Stomach (tissue), 9 donors: Measurements from ENCODE around the gene NOTCH3. TPM values are rescaled to one million over a fixed set of nuclear protein-coding genes. Genes with fewer than 3 reads are reported as not detected.

Experiments
- DNase-seq, 2 donors: peaks; one replicate each; pipeline versions ENCODE4 v3.0.0 to v3.0.0-alpha.2; 2013 to 2019
- H3K27ac ChIP-seq, 5 donors: fragments of 200-600 bp in 4 of 5; sonication (generic) in 4 of 5; one replicate each; pipeline ENCODE4 v1.5.1; 2013 to 2019; ENCODE audit warnings: mild to moderate bottlenecking in 1 of 5, moderate library complexity in 1 of 5
- H3K27me3 ChIP-seq, 3 donors: fragments of 200-600 bp; sonication (generic); one replicate each; pipeline ENCODE4 v1.5.1; 2017 to 2019; ENCODE audit warnings: mixed run types in 1 of 3
- H3K36me3 ChIP-seq, 4 donors: fragments of 200-600 bp; sonication (generic); 1 replicate in 3 of 4; 2 replicates in 1 of 4; pipeline ENCODE4 v1.5.1; 2016 to 2019
- H3K4me1 ChIP-seq, 4 donors: fragments of 200-600 bp; sonication (generic); one replicate each; pipeline ENCODE4 v1.5.1; 2016 to 2019
- H3K4me3 ChIP-seq, 4 donors: fragments of 200-600 bp; sonication (generic) in 3 of 4; one replicate each; pipeline ENCODE4 v1.5.1; 2016 to 2019; ENCODE audit warnings: mild to moderate bottlenecking in 1 of 4
- H3K9me3 ChIP-seq, 4 donors: fragments of 200-600 bp; sonication (generic); one replicate each; pipeline ENCODE4 v1.5.1; 2016 to 2019
- CTCF ChIP-seq, 7 experiments: fragments of 450-650 bp in 4 of 7; fragments of 200-600 bp in 3 of 7; sonication (generic) in 3 of 7; IDR thresholded peaks; one replicate each; pipeline ENCODE4 v1.5.1; 2016 to 2019; ENCODE audit warnings: antibody characterized with exemption in 7 of 7, control low read depth in 2 of 7, mild to moderate bottlenecking in 1 of 7
- EP300 ChIP-seq: sonication (generic); formaldehyde crosslinking; IDR thresholded peaks from one replicate; pipeline ENCODE4 v1.6.1; 2017; ENCODE audit warnings: antibody characterized with exemption
- POLR2A ChIP-seq, 4 donors: fragments of 450-650 bp; IDR thresholded peaks; one replicate each; pipeline ENCODE4 v1.6.1; 2016; ENCODE audit warnings: antibody characterized with exemption in 4 of 4, control low read depth in 2 of 4, mild to moderate bottlenecking in 1 of 4, moderate library complexity in 1 of 4
- POLR2AphosphoS5 ChIP-seq, 3 donors: sonication (generic); formaldehyde crosslinking; IDR thresholded peaks; one replicate each; pipeline ENCODE4 v1.6.1; 2016; ENCODE audit warnings: antibody characterized with exemption in 3 of 3
- WGBS, 5 donors: extraction: QIAGEN DNeasy Blood & Tissue Kit in 3 of 5; methylation state at CpG; one replicate each; pipeline versions ENCODE4 v1.1.5 to v1.1.7; 2013 to 2018; 5-methylcytosine and 5-hydroxymethylcytosine counted together
- intact Hi-C: fragments of 100-400 bp; cut with DNase I; formaldehyde crosslinking; loops from one replicate; pipeline ENCODE4 v1.15.1; 2023; ENCODE audit warnings: low total_unique reads
- polyA plus RNA-seq, 3 donors: library from polyadenylated mRNA; stranded (reverse); fragments of 200-250 nt; gene quantifications; one replicate each; pipeline ENCODE4 v1.2.3, GENCODE V29; 2013
- total RNA-seq, 5 donors: library from RNA; depleted of rRNA; stranded (reverse); fragments of >200 nt; gene quantifications; one replicate each; pipeline versions ENCODE4 v1.1.0 to v1.2.3, GENCODE V29; 2014 to 2016
- donor health status: healthy with polysubstance abuse.
- donor health status: Bipolar disorder and iron deficiency.
- donor health status: healthy.

The NOTCH3 gene
- total and polyA plus RNA-seq, 8 donors: 1.2 to 54.5 (median 22.8) TPM

- Histone ChIP-seq H3K4me1 (peaks cover 23 to 50% (median 38%) of the 10 kb centered on the region in 4 donors), H3K27ac (peak overlapping the region; percentile 41 to 73 (median 58)), H3K27me3 (peaks cover 0 to 79% (median 24%) of the 10 kb centered on the region in 3 donors), H3K36me3 (peaks cover 0 to 8% (median 2%) of the 10 kb centered on the region in 4 donors), H3K9me3 (no peaks in the 10 kb centered on the region), H3K4me3 (peak overlapping the region; percentile 49 to 53 (median 51))
- DNase-seq: peak; percentile 92 to 95
- WGBS, 5 donors: 3 to 12% (median 4%) methylated on average over 25 to 91 of the region's 91 CpGs
- intact Hi-C loops: no loop called here
- TF ChIP-seq CTCF (IDR thresholded peaks at IDR 0.05) (no peak), POLR2AphosphoS5 (IDR thresholded peaks at IDR 0.05) (peak in 1 of 3 donors; percentile 35)
These were observed 5.1 kb downstream of the NOTCH3 start for GRCh38 chr19:15195371-15196334.

DNA sequence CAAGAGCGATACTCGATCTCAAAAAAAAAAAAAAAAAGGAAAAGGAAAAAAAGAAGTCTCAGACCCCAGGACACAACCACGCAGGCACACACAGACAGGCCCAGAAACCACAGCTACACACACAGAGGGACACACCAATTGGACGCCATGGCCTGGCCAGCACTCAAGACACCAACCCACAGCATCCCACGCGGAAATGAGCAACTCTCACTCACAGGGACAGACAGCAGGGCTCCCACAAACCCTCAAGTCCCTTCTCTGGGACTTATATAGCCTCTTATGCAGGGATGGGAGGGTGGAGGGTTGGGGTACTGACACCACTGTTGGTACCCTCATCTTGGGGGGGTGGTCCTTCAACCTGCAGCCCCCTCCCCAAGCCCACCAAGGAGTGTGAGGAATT is 5.9 kb downstream of the NOTCH3 start:
- no peak for DNase-seq
- Histone ChIP-seq H3K4me3 (peak overlapping the region; percentile 49 to 53 (median 51)), H3K36me3 (peaks cover 0 to 8% (median 2%) of the 10 kb centered on the region in 4 donors), H3K27me3 (peaks cover 0 to 72% (median 17%) of the 10 kb centered on the region in 3 donors), H3K4me1 (peaks cover 15 to 43% (median 31%) of the 10 kb centered on the region in 4 donors), H3K9me3 (no peaks in the 10 kb centered on the region), H3K27ac (peak overlapping the region in 4 of 5 donors; percentile 49 to 73 (median 64))
- intact Hi-C loops: no loop called here
- TF ChIP-seq CTCF (IDR thresholded peaks at IDR 0.05) (no peak), POLR2A (IDR thresholded peaks at IDR 0.05) (no peak), POLR2AphosphoS5 (IDR thresholded peaks at IDR 0.05) (no peak), EP300 (no peak)
- WGBS, 5 donors: 49 to 66% (median 55%) methylated on average over 6 of the region's 6 CpGs

DNA sequence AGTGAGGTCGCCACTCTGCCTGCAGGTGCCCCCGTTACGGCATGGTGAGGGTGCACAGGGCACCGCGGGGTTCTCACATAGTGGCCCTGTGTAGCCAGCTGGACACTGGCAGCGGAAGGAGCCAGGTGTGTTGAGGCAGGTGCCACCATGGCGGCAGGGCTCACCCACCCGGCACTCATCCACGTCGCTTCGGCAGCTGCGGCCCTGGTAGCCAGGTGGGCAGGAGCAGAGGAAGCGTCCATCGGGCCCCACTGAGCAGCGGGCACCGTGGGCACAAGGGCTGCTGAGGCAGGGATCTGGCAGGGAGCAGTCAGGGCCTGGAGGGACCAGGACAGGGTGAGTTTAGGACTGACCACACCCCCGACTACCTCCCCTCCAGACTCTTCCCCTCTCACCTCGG is 8.8 kb downstream of the NOTCH3 start:
- intact Hi-C loops: no loop called here
- Histone ChIP-seq H3K27ac (no peak overlapping the region), H3K36me3 (peaks cover 0 to 11% (median 3%) of the 10 kb centered on the region in 4 donors), H3K4me1 (peaks cover 9 to 20% (median 16%) of the 10 kb centered on the region in 4 donors), H3K4me3 (no peak overlapping the region), H3K27me3 (peaks cover 0 to 42% (median 11%) of the 10 kb centered on the region in 3 donors), H3K9me3 (no peaks in the 10 kb centered on the region)
- no peak for DNase-seq
- 92 to 100% (median 95%) methylated on average over 10 to 18 of the region's 18 CpGs for WGBS, 5 donors
- no peak for TF ChIP-seq POLR2AphosphoS5 (IDR thresholded peaks at IDR 0.05)
- TF ChIP-seq EP300: no peak
- no peak for TF ChIP-seq POLR2A (IDR thresholded peaks at IDR 0.05)
- TF ChIP-seq CTCF (IDR thresholded peaks at IDR 0.05): no peak

GRCh38 chr19:15191514-15191913 is 9.3 kb downstream of the NOTCH3 start:
- WGBS, 5 donors: 90 to 94% (median 93%) methylated on average over 16 to 18 of the region's 18 CpGs
- Histone ChIP-seq H3K27me3 (peaks cover 0 to 37% (median 11%) of the 10 kb centered on the region in 3 donors), H3K4me3 (no peak overlapping the region), H3K4me1 (peaks cover 8 to 17% (median 14%) of the 10 kb centered on the region in 4 donors), H3K27ac (no peak overlapping the region), H3K9me3 (no peaks in the 10 kb centered on the region), H3K36me3 (peaks cover 0 to 14% (median 5%) of the 10 kb centered on the region in 4 donors)
- no peak for TF ChIP-seq POLR2A (IDR thresholded peaks at IDR 0.05)
- no peak for TF ChIP-seq POLR2AphosphoS5 (IDR thresholded peaks at IDR 0.05)
- TF ChIP-seq EP300: no peak
- no peak for TF ChIP-seq CTCF (IDR thresholded peaks at IDR 0.05)
- intact Hi-C loops: no loop called here
- no peak for DNase-seq
